ENCODE results near the gene ABCF2.

ABCF2 gene

DNA sequence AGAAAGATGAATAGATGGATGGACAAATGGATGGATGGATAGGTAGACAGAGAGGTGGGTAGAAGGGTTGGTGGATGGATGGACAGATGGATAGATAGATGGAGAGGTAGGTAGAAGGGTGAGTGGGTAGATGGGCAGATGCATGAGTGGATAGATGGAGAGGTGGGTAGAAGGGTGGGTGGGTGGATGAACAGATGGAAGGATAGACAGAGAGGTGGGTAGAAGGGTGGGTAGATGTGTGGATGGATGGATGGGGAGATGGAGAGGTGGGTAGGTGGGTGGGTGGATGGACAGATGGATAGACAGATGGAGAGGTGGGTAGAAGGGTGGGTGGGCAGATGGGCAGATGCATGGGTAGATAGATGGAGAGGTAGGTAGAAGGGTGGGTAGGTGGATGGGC lies 29.1 kb downstream of the ABCF2 start:
- Histone ChIP-seq H3K4me3 (ENCODE audit: low read depth, low read length) (no peak overlapping the region), H3K27me3 (peaks cover 10% of the 10 kb centered on the region), H3K9me3 (no peaks in the 10 kb centered on the region), H3K4me1 (no peaks in the 10 kb centered on the region; the same call in 1 of the 2 replicates), H3K36me3 (no peaks in the 10 kb centered on the region)
- TF ChIP-seq, protein P1, sequence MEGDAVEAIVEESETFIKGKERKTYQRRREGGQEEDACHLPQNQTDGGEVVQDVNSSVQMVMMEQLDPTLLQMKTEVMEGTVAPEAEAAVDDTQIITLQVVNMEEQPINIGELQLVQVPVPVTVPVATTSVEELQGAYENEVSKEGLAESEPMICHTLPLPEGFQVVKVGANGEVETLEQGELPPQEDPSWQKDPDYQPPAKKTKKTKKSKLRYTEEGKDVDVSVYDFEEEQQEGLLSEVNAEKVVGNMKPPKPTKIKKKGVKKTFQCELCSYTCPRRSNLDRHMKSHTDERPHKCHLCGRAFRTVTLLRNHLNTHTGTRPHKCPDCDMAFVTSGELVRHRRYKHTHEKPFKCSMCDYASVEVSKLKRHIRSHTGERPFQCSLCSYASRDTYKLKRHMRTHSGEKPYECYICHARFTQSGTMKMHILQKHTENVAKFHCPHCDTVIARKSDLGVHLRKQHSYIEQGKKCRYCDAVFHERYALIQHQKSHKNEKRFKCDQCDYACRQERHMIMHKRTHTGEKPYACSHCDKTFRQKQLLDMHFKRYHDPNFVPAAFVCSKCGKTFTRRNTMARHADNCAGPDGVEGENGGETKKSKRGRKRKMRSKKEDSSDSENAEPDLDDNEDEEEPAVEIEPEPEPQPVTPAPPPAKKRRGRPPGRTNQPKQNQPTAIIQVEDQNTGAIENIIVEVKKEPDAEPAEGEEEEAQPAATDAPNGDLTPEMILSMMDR (IDR thresholded peaks at IDR 0.05; ENCODE audit: low read depth, low read length): no peak
- no peak for DNase-seq

DNA sequence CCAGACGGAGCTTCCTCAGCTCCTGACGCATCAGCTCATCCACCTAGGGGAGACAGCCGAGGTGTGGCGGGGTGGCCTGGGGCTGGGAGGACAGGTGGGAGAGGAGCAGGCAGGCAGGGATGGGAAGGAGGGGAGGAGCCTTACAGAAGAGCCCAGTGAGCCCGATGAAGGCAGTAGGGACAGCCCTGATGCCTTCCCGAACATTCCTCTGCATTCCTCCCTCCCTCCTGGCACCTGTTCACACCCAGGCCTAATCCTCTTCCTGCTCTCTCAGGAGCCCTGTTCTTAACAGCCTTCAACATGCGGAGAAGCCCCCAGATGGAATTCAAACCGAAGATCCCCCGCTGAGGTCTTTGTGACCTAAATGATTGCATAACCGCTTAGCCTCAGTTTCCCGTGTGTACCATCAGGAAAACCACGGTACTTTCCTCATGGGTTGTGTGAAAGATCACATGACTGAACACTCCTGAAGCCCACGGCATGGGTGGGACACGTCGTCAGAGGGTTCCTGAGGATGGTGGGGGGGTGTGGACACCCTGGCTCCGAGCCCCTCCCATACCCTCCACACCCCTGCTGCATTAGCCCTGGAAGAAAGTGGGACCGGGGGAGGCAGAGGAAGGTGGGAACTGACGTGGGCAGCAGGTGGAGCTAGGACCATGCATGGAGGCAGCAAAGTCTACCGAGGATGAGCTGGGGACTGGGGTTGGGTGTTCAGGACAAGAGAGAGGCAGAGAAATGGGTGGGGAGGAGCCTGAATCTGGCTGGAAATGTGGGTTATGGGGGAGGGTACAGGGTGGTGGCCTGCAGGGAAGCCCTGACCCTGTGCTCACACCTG lies 31.2 kb downstream of the ABCF2 start:
- TF ChIP-seq, protein P1 (IDR thresholded peaks at IDR 0.05; ENCODE audit: low read depth, low read length): no peak
- Histone ChIP-seq H3K4me3 (ENCODE audit: low read depth, low read length) (no peak overlapping the region), H3K36me3 (no peaks in the 10 kb centered on the region), H3K4me1 (no peaks in the 10 kb centered on the region; the same call in 1 of the 2 replicates), H3K27me3 (peaks cover 10% of the 10 kb centered on the region), H3K9me3 (no peaks in the 10 kb centered on the region)
- DNase-seq: no peak

DNA sequence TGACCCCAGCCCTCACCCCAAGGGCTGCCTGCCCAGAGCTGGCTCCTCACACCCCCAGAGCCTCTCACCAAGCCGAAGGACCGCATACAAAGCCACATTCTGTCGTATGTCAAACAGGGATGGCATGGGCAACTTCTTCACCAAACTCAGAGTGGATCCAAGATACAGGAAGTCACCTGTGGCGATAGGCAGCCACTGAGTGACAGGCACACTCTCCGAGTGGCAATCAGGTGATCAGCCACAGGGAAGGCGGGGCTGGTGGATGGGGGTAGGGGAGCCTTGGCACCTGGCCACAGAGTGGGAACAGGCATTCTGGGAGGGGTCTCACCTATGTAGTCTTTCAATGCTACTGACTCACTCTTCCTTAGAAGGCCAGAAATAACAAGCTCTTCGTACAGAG lies 32.8 kb downstream of the ABCF2 start:
- Histone ChIP-seq H3K27me3 (peaks cover 10% of the 10 kb centered on the region), H3K4me3 (ENCODE audit: low read depth, low read length) (no peak overlapping the region), H3K9me3 (no peaks in the 10 kb centered on the region), H3K36me3 (no peaks in the 10 kb centered on the region), H3K4me1 (no peaks in the 10 kb centered on the region)
- TF ChIP-seq, protein P1 (IDR thresholded peaks at IDR 0.05; ENCODE audit: low read depth, low read length): no peak
- DNase-seq: no peak

DNA sequence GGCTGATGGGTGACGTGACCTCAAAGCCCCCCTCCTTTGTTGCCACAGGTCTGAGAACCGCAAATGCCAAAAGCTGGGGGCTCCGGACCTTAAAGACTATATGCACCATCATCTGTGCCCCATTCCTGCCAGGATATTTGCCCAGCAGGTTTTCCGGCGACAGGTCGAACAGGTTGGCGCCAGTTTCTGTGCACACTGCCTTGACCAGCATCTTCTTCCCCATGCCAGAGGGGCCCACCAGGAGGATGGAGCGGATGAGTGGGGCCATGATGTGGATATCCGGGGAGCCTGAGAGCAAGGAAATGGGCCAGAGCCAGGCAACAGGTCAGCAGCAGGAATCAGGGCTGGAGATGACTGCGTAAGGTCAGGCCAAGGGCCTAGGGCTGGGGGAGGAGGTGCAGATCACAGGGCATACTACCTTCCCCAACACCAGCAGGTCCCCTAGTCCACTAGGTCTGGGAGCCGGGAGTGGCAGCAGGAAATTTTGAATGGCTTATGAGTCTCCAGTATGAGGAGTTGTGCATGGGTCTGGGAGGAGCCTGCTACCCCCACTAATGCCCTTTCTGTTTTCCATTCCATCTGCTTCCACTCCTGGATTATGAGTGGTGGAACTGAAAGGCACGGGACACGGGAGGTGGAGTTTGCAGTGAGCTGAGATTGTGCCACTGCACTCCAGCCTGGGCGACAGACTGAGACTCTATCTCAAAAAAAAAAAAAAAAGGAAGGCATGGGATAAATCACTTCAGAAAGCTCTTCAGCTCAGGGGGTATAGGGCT lies 33.6 kb downstream of the ABCF2 start:
- Histone ChIP-seq H3K4me3 (ENCODE audit: low read depth, low read length) (no peak overlapping the region), H3K36me3 (no peaks in the 10 kb centered on the region), H3K27me3 (peaks cover 10% of the 10 kb centered on the region), H3K9me3 (no peaks in the 10 kb centered on the region), H3K4me1 (no peaks in the 10 kb centered on the region)
- DNase-seq: no peak
- TF ChIP-seq, protein P1 (IDR thresholded peaks at IDR 0.05; ENCODE audit: low read depth, low read length): no peak

DNA sequence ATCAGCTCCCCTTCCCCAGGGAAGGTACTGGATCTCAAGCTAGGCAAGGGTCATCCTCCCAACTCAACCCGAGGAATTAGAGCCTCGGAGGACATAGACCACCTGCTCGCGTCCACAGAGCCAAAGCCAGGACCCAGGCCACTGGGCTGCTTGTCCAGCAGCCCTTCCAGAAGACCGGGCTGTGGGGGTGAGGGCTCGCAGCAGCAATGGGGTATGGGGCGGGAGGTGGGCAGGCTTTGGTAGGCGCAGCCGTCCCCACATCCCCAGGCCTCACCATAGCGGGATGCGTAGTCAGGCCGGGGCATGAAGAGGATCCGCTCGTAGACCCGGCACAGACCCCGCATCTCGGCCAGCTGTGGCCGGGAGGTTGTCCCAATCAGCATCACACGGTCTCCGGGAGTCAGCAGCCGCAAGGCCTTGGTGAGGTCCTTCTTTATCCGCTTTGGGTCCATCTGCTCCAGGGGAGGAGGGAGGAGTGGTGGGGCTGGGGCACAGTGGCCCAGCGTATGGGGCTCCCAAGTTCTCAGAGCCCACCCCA lies 34.9 kb downstream of the ABCF2 start:
- H3K4me3 ChIP-seq (ENCODE audit: low read depth, low read length): no peak overlapping the region
- DNase-seq: no peak
- H3K36me3 ChIP-seq: no peaks in the 10 kb centered on the region
- H3K27me3 ChIP-seq: peaks cover 10% of the 10 kb centered on the region
- H3K9me3 ChIP-seq: no peaks in the 10 kb centered on the region
- no peaks in the 10 kb centered on the region for H3K4me1 ChIP-seq
- TF ChIP-seq, protein P1 (IDR thresholded peaks at IDR 0.05; ENCODE audit: low read depth, low read length): no peak
